Hippocampal formation (tissue), 2 donors: Measurements from ENCODE around the gene ZNF283.

Experiments
- DNase-seq, 2 donors: peaks; one replicate each; lab custom pipeline; 2025; lab: John Stamatoyannopoulos, UW

ZNF283 gene

GRCh38 chr19:43826787-43827754 lies at the start of gene ZNF283:
Gene ZNF283, plus strand, starts transcription at chr19:43827321. Its CDS starts 6,184 bp downstream, at chr19:43833505.
- peak; percentile 81 to 89 for DNase-seq

GRCh38 chr19:43778651-43779050 lies 48.5 kb upstream of the ZNF283 start:
- no peak for DNase-seq

- DNase-seq, result no peak
Observed at GRCh38 chr19:43779147-43779819, 47.8 kb upstream of the ZNF283 start.

GRCh38 chr19:43779820-43780219 lies 47.3 kb upstream of the ZNF283 start:
- DNase-seq, result no peak

- DNase-seq, result no peak
Observed at GRCh38 chr19:43780706-43781525, 46.2 kb upstream of the ZNF283 start, which contains the start of gene KCNN4. Gene KCNN4, minus strand, starts transcription at chr19:43780973. Its CDS starts 112 bp downstream, at chr19:43780861.

GRCh38 chr19:43781630-43782310 lies 45.4 kb upstream of the ZNF283 start:
- DNase-seq, result no peak

GRCh38 chr19:43782311-43782660 lies 44.8 kb upstream of the ZNF283 start:
- no peak for DNase-seq

- DNase-seq, result no peak
Observed at GRCh38 chr19:43782689-43783231, 44.4 kb upstream of the ZNF283 start.

GRCh38 chr19:43783636-43784035 lies 43.5 kb upstream of the ZNF283 start:
- DNase-seq, result no peak

GRCh38 chr19:43784241-43784980 lies 42.7 kb upstream of the ZNF283 start:
- no peak for DNase-seq

GRCh38 chr19:43784981-43785808 lies 41.9 kb upstream of the ZNF283 start:
- peak; percentile 18 to 30 for DNase-seq

- DNase-seq, result no peak
Observed at GRCh38 chr19:43786665-43787064, 40.5 kb upstream of the ZNF283 start.

GRCh38 chr19:43789029-43789428 lies 38.1 kb upstream of the ZNF283 start:
- no peak for DNase-seq

- no peak for DNase-seq
Observed at GRCh38 chr19:43790587-43790986, 36.5 kb upstream of the ZNF283 start.

GRCh38 chr19:43797118-43797517 lies 30.0 kb upstream of the ZNF283 start:
- DNase-seq, result no peak

GRCh38 chr19:43797556-43797955 lies 29.6 kb upstream of the ZNF283 start:
- DNase-seq, result no peak

- no peak for DNase-seq
Observed at GRCh38 chr19:43798026-43798545, 29.0 kb upstream of the ZNF283 start.

- no peak for DNase-seq
Observed at GRCh38 chr19:43798546-43799409, 28.3 kb upstream of the ZNF283 start.
